Stomach smooth muscle (tissue), 2 donors: ENCODE data around the gene LRIT1.

Source experiments
- H3K27ac ChIP-seq: one replicate; pipeline ENCODE4 v1.7.0; 2013; ENCODE audit warnings: mild to moderate bottlenecking, low read length, inconsistent platforms
- H3K27me3 ChIP-seq, 2 donors: one replicate each; pipeline ENCODE4 v1.7.0; 2013; ENCODE audit warnings: low read length in 2 of 2; ENCODE audit not compliant: insufficient read depth in 2 of 2, control insufficient read depth in 1 of 2
- H3K36me3 ChIP-seq, 2 donors: one replicate each; pipeline ENCODE4 v1.7.0; 2013; ENCODE audit warnings: low read length in 2 of 2; ENCODE audit not compliant: control insufficient read depth in 2 of 2, insufficient read depth in 2 of 2
- H3K4me1 ChIP-seq: one replicate; pipeline ENCODE4 v1.7.0; 2013; ENCODE audit warnings: low read length; ENCODE audit not compliant: control insufficient read depth, insufficient read depth
- H3K4me3 ChIP-seq, 2 donors: one replicate each; pipeline ENCODE4 v1.7.0; 2013; ENCODE audit warnings: low read length in 2 of 2
- H3K9ac ChIP-seq, 2 donors: one replicate each; pipeline ENCODE4 v1.7.0; 2013; ENCODE audit warnings: low read length in 2 of 2, mild to moderate bottlenecking in 1 of 2
- H3K9me3 ChIP-seq, 2 donors: one replicate each; pipeline ENCODE4 v1.7.0; 2013; ENCODE audit warnings: low read length in 2 of 2; ENCODE audit not compliant: control insufficient read depth in 2 of 2
- donor health status: healthy.
- donor health status: Pancreatic carcinoma.

LRIT1 gene

DNA sequence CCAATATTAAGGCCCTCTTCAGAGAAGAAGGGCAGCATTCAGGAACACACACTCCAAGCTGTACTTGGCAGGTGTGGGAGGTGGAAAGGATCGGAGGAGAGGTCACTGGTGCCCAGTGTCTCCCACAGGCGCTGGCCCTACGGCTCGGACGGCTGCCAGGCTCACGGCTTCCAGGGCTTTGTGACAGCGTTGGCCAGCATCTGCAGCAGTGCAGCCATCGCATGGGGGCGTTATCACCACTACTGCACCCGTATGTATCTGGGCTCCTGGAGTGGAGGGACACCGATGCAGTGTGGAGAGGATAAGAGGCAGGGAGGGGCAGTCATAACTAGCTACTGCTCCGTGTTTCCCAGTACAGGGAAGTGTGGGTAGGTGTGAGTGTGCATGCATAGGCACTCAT, 7.4 kb upstream of the LRIT1 start:
- Histone ChIP-seq H3K27me3 (peaks cover 0 to 5% of the 10 kb centered on the region in 2 donors), H3K4me3 (no peak overlapping the region), H3K36me3 (no peaks in the 10 kb centered on the region), H3K9me3 (peaks cover 0 to 4% of the 10 kb centered on the region in 2 donors), H3K27ac (no peak overlapping the region), H3K4me1 (peaks cover 3% of the 10 kb centered on the region), H3K9ac (no peak overlapping the region)

DNA sequence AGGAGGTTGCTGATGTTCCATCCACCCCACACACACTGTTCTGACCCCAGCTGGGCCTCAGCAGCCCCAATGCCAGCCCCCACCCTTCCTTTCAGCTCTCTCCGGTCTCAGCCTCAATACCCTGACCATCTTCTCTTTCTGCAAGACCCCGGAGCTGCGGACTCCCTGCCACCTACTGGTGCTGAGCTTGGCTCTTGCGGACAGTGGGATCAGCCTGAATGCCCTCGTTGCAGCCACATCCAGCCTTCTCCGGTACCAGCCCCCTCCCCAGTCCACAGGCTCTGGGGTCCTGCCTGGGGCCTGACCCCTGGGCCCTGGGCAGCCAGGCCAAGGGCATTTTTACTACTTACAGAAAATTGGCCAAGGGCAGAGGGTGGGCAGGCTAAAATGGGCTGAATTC, 6.2 kb upstream of the LRIT1 start:
- H3K4me1 ChIP-seq, result peaks cover 3% of the 10 kb centered on the region
- no peak overlapping the region for H3K9ac ChIP-seq
- H3K9me3 ChIP-seq, result peaks cover 0 to 4% of the 10 kb centered on the region in 2 donors
- no peak overlapping the region for H3K4me3 ChIP-seq
- H3K27me3 ChIP-seq, result peaks cover 0 to 5% of the 10 kb centered on the region in 2 donors
- H3K36me3 ChIP-seq, result no peaks in the 10 kb centered on the region
- H3K27ac ChIP-seq, result no peak overlapping the region

GRCh38 chr10:84244651-84245270, 3.4 kb upstream of the LRIT1 start, which contains the start of gene RGR:
RGR (plus strand) TSS chr10:84245053; CDS start chr10:84245091, 38 bp downstream.
- Histone ChIP-seq H3K36me3 (no peaks in the 10 kb centered on the region), H3K27me3 (peaks cover 0 to 3% of the 10 kb centered on the region in 2 donors), H3K4me3 (no peak within 1 kb of the TSS), H3K27ac (no peak within 1 kb of the TSS), H3K9ac (no peak within 1 kb of the TSS), H3K4me1 (peaks cover 3% of the 10 kb centered on the region), H3K9me3 (no peaks in the 10 kb centered on the region)

DNA sequence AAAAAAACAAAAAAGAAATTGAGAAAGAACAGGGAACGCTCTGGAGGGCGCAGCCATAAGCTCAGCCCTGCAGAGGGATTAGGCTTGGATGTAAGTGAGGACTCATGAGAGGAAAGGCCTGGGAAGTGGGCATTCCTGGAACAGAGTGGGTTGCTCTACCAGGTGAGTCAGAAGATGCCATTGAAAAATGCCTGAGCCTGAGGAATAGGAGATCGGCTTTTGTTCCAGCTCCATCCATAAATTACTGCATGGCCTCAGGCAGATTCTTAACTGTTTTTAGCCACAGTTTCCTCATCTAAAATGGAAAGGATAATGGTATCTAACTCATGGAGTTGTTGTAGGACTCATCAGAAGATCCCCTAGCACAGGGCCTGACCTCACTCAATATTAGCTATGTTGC, 2.4 kb upstream of the LRIT1 start:
- peaks cover 4 to 7% of the 10 kb centered on the region in 2 donors for H3K27me3 ChIP-seq
- peaks cover 3% of the 10 kb centered on the region for H3K4me1 ChIP-seq
- no peak overlapping the region for H3K27ac ChIP-seq
- no peaks in the 10 kb centered on the region for H3K36me3 ChIP-seq
- no peak overlapping the region for H3K9ac ChIP-seq
- H3K9me3 ChIP-seq, result no peaks in the 10 kb centered on the region
- H3K4me3 ChIP-seq, result no peak overlapping the region

DNA sequence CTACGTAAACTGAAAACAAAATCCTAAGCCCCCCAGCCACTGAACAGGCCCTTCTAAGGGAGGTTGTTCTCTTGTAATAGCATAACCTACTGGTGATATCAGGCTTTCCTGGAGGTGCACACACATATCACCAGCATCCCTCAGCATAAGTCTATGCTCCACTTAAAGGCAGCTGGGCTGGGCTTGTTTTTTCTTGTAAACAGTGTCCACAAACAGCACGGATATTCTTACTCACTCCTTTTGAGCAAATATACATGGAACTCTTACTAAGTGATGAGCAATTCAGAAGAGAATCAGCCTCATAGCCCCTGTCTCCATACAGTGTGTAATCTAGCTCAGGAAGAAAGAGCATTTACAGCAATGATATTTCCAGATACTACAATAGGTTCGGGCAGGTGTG, 2.4 kb downstream of the LRIT1 start:
- no peaks in the 10 kb centered on the region for H3K36me3 ChIP-seq
- no peak overlapping the region for H3K4me3 ChIP-seq
- peaks cover 3% of the 10 kb centered on the region for H3K4me1 ChIP-seq
- H3K27me3 ChIP-seq, result peaks cover 9 to 10% of the 10 kb centered on the region in 2 donors
- H3K27ac ChIP-seq, result no peak overlapping the region
- H3K9ac ChIP-seq, result no peak overlapping the region
- no peaks in the 10 kb centered on the region for H3K9me3 ChIP-seq

GRCh38 chr10:84237199-84238051, 3.9 kb downstream of the LRIT1 start:
- no peak overlapping the region for H3K4me3 ChIP-seq
- peaks cover 9 to 10% of the 10 kb centered on the region in 2 donors for H3K27me3 ChIP-seq
- H3K27ac ChIP-seq, result no peak overlapping the region
- no peaks in the 10 kb centered on the region for H3K36me3 ChIP-seq
- H3K9me3 ChIP-seq, result no peaks in the 10 kb centered on the region
- H3K9ac ChIP-seq, result no peak overlapping the region
- H3K4me1 ChIP-seq, result peaks cover 3% of the 10 kb centered on the region

- no peak overlapping the region for H3K9ac ChIP-seq
- peaks cover 3% of the 10 kb centered on the region for H3K4me1 ChIP-seq
- no peaks in the 10 kb centered on the region for H3K9me3 ChIP-seq
- no peaks in the 10 kb centered on the region for H3K36me3 ChIP-seq
- H3K27ac ChIP-seq, result no peak overlapping the region
- H3K4me3 ChIP-seq, result no peak overlapping the region
- H3K27me3 ChIP-seq, result peaks cover 9 to 10% of the 10 kb centered on the region in 2 donors
These were observed 4.5 kb downstream of the LRIT1 start for GRCh38 chr10:84236807-84237198.

- peaks cover 10 to 11% of the 10 kb centered on the region in 2 donors for H3K27me3 ChIP-seq
- no peaks in the 10 kb centered on the region for H3K36me3 ChIP-seq
- H3K9ac ChIP-seq, result no peak overlapping the region
- no peaks in the 10 kb centered on the region for H3K9me3 ChIP-seq
- H3K27ac ChIP-seq, result no peak overlapping the region
- H3K4me1 ChIP-seq, result peaks cover 3% of the 10 kb centered on the region
- no peak overlapping the region for H3K4me3 ChIP-seq
These were observed 6.2 kb downstream of the LRIT1 start for GRCh38 chr10:84235096-84235495.

- no peak overlapping the region for H3K27ac ChIP-seq
- H3K4me1 ChIP-seq, result peaks cover 3% of the 10 kb centered on the region
- H3K4me3 ChIP-seq, result no peak overlapping the region
- H3K36me3 ChIP-seq, result no peaks in the 10 kb centered on the region
- peaks cover 9 to 10% of the 10 kb centered on the region in 2 donors for H3K27me3 ChIP-seq
- no peak overlapping the region for H3K9ac ChIP-seq
- H3K9me3 ChIP-seq, result no peaks in the 10 kb centered on the region
These were observed 6.9 kb downstream of the LRIT1 start for GRCh38 chr10:84234479-84234878.

- Histone ChIP-seq H3K4me3 (no peak overlapping the region), H3K27me3 (peaks cover 7 to 8% of the 10 kb centered on the region in 2 donors), H3K36me3 (no peaks in the 10 kb centered on the region), H3K4me1 (peaks cover 3% of the 10 kb centered on the region), H3K9me3 (no peaks in the 10 kb centered on the region), H3K9ac (no peak overlapping the region), H3K27ac (no peak overlapping the region)
These were observed 7.4 kb downstream of the LRIT1 start for GRCh38 chr10:84233940-84234339.

GRCh38 chr10:84232376-84232775, 9.0 kb downstream of the LRIT1 start:
- no peaks in the 10 kb centered on the region for H3K4me1 ChIP-seq
- peaks cover 6 to 7% of the 10 kb centered on the region in 2 donors for H3K27me3 ChIP-seq
- no peak overlapping the region for H3K9ac ChIP-seq
- no peak overlapping the region for H3K4me3 ChIP-seq
- no peaks in the 10 kb centered on the region for H3K9me3 ChIP-seq
- no peaks in the 10 kb centered on the region for H3K36me3 ChIP-seq
- no peak overlapping the region for H3K27ac ChIP-seq
